GM18873 (cell line): ENCODE results near the gene CATSPER3.

Experiments
- ATAC-seq: cut with Tn5 transposase; IDR thresholded peaks from one replicate; pipeline ENCODE4 v1.9.1; 2021; ENCODE audit warnings: mild to moderate bottlenecking, moderate library complexity, moderate number of reproducible peaks; ENCODE audit not compliant: unreplicated experiment, low FRiP score

Gene CATSPER3

GRCh38 chr5:135009736-135010501 lies 42.2 kb downstream of the CATSPER3 start:
- ATAC-seq: no peak

DNA sequence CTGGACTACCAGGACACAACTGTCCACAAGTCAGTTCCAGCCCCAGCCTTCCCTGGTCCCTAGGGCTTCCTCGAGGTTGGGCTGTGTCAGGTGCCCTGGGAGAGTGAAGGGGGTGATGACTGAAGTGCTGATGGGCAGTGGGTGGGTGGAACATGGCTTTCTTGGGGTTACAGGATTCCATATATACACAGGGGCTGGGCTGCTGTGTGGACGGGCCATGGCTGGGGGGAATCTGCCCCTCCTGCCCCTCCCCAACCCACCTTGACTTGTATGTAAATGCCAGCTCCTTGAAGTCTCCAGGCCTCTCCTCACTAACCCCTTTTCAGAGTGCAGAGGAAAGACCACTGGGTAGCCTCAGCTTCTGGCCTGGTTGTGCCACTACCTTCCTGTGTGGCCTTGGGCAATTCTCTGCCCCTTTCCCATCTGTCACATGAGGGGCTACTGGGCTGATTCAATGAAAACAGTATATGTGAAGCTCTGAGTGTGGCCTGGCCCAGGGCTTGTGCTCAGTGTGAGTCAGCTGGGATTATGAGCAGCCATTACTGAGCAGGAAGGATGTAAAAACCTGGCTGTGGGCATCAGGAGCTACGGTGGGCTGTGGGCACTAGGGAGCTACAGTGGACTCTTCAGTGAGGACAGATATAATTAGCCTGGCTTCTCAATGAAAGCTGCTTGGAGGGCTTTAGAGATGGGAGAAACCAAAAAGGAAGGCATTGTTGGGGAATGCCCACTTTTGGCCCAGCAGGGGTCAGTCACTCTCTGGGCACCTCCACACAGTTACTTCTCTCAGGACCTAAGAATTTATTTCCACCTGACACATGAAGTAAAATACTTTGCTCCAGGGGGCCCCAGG lies 43.0 kb downstream of the CATSPER3 start:
- ATAC-seq: no peak

DNA sequence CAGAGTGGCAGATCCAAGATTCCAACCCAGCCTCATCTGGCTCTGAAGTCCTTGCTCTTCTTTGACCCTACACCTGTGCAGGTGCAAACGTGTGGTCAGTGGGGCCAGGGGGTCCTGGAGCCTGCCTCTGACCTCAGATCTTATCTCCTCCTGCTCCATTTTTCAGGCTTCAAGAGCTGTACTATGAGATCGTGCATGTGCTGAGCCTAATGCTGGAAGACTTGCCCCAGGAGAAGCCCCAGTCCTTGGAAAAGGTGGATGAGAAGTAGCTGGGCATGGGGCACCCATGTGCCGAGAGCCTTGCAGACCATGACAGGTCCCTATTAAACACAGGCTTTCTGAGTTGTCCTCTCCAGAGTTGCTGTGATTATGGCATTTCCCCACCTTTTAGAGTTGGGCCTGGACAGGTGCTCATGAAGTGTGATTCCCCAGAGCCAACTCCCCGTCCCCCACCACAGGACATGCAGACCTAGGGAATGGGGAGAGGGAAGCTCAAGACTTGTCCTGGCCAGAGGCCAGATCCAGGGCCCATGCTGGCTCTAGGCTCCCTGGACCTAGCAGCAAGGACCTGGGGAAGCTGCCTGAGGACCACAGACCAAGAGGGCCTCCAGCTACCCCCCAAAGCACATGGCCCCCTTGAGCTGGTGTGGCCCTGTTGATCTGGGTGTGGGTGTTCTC lies 43.8 kb downstream of the CATSPER3 start:
- ATAC-seq: no peak

DNA sequence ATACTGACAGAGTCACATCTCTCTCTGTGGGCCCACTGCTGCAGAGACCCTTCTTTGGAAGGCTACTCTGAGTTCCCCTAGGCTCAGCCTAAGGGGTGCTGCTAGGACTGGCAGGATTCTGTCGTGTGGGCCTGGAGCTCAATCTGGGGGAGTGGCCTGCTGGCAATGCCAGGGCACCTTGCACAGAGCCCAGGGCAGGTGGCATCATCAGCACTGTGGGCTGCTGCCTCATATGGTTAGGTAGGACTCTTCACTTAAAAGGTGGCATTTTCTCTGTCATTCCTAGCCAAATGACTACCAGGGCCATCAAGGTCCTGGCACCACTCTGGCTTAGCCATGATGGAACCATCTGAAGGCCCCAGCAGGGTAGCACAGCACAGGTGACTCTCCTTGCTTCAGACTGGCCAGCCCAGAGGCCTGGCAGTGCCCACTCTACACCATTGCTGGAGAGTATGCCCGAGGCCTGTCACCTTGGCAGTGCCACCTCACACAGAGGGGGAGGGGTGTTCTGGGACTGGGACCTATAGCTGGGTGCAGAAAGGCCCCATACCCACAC lies 44.4 kb downstream of the CATSPER3 start:
- ATAC-seq: no peak

GRCh38 chr5:135012951-135013391 lies 45.3 kb downstream of the CATSPER3 start:
- no peak for ATAC-seq

GRCh38 chr5:135013445-135013844 lies 45.7 kb downstream of the CATSPER3 start:
- no peak for ATAC-seq

DNA sequence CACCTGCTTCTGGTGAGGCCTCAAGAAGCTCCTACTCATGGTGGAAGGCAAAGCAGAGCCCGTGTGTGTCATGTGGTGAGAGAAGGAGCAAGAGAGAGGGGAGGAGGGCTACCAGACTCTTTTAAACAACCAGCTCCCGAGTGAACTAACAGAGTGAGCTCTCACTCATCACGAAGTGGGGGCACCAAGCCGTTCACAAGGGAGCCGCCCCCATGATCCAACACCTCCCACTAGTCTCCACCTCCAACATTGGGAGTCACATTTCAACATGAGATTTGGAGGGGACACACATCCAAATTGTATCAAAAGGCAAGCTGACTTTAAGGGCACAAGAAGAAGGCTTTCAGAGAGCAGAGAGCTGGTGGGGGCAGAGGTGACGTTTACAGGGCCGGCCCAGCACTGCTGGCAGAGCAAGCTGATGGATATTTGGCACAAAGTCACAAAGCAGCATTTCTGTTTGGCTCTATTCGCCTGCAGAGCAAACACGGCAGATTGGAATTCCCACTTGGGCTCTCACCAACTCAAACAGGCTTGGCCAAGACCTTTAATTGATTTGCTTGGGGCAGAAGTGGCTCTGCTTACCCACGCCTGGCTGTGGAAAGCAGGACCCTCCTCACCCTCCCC lies 46.4 kb downstream of the CATSPER3 start:
- no peak for ATAC-seq

DNA sequence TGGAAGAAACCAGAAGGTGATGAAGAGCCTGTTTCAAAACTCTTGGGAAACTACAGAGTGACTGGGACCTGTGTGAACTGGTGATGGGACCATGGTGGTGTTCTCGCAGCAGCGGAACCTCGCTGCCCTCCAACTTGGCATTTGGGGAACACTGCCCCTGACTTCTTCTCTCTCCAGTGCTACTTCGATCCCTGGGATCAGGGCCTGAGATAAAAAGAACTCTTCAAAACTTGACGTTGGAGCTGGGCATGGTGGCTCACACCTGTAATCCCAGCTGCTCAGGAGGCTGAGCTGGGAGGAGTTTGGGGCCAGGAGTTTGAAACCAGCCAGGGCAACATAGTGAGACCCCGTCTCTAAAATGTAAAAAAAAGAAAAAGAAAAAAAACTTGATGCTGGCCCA lies 48.2 kb downstream of the CATSPER3 start:
- ATAC-seq: no peak

- no peak for ATAC-seq
These were observed 49.2 kb downstream of the CATSPER3 start for GRCh38 chr5:135016861-135017290.

DNA sequence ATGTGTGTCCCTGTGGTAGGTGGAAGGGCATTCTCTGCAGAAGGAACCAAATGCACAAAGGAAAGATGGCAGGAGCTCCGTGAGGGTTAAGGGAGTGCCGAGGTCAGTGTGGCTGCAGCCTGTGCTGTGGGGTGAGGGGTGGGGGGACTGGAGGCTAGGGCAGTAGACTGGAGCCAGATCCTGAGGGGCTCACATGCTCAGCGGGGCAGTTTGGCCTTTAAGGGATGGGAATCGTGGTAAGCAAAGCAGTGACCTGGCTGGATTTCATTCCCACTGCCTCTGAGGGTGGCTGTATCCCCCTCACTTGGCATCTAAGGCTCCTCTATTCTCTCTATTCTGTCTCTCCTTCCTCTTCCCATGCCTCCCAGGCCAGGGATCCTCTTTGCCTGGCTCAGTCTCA lies 50.8 kb downstream of the CATSPER3 start:
- ATAC-seq: no peak

DNA sequence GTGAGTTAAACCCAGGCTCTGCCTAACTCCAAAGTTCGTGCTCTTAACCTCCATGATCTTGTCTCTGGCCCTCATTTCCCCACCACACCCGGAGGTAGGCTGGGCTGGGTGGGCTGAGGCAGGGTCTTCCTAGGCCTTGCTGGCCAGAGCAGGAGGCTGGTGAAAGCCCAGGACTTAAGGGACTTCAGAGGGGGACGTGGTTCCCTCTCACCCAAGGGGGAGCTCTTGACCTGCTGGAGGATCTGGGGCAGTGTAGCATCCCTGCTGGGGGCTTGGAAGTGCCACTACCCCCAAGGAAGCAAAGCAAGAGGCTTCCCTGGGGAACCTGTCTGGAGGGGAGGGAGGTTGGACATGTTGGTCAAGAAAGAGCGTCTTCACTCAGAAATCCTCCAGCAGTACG lies 51.6 kb downstream of the CATSPER3 start:
- no peak for ATAC-seq

GRCh38 chr5:135020111-135020895 lies 52.6 kb downstream of the CATSPER3 start:
- ATAC-seq: no peak

DNA sequence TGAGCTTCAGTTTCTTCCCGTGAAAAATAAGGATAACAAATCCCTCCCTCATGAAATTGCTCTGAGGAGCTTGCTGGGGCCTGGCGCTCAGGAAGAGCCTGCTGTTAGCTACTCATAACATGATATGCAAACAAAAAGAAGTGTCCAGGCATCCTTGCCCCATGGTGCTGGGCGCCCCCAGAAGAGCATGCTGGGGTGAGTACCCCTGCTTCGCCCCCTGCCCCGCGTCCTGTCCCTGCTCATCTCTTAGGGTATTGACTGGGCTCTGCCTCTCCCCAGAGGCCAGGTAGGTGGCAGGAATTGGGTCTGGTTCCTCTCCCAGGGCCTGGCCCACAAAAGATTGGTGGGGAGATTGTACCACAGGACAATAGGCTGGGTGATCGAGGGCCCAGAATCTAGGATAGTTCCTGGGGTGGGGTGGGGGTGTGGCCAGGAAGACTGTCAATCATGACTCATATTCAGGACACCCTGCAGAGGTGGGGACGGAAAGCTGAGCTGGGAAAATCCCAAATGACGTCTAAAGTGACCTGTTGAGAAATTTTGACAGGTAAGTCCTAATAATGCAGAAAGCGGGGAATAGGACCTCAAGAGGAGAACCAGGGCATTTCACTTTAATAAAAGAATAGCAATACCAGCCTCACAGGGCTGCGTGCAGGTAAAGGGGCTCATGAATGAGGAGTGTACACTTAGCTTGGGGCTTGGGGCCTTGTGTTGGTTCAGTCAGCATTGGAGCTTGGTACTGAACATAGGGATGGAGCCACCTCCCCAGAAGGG lies 57.4 kb downstream of the CATSPER3 start:
- no peak for ATAC-seq

DNA sequence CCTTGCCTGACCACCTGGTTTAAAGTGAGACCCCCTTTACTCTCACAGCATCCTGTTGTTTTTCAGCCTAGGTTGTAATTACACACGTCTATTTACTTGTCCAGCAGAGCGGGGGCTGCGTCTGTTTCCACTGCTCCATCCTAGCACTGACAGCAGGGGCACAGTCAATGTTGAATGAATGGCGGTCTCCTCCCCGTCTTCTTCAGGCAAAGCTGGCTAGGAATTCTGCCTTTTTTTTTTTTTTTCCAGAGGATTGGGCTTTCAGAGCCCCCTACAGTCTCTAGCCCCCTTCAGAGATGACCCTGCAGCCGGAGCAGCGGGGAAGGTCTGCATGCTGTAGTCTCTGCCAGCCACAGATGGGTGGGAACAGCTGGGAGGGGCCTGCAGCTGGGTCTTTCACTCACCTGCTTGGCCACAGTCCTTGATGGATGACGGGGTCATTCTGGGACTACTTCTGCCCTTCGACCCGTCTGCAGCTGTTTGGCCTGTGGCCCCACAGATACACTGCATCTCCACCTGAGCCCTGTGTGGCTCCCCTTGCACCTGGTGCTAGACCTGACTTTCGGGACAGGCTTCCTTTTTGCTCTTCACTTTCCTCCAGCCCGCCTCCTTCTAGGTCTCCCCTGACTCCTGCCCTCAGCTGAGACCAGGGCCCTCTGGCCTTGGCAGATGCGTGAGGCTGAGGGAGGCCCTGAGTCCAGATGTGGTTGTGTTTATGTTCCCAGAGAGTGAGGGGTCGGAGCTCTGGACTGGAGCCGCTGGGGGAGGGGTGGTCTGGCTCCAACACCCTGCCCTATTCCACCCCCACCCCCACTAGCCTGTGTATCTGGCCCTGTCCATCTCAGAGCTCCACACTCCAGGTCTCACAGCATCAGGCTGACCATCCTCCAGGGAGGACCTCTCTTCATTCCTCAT lies 58.3 kb downstream of the CATSPER3 start:
- no peak for ATAC-seq

DNA sequence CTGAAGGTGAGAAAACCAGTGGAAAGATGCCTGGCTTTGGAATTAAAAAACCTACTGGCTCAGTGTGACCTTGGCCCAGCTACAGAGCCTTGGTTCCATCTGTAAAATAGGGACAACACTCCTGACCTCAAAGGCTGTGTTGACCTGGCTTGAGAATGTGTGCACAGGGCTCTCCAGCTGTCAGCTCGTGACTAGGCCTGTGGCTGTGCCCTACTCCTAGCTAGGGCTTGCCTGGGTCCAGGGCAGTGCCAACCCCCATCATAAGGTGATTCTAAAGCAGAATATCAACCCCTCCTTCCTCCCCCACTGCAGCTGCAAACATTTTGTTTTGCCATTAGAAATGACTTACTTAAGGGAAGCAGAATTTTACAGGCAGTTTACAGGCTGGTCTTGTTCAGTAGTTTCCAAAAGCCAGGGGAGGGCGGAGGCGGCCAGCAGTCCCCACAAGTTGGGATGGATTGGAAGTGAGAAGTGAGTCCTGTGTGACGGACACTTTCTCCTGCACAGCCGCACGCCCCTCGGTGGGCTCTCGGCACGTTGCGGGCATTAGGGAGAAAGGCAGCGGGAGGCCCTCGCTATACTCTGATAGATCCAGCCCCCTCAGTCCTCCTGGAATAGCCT lies 59.0 kb downstream of the CATSPER3 start:
- no peak for ATAC-seq

GRCh38 chr5:135027266-135027696 lies 59.6 kb downstream of the CATSPER3 start:
- ATAC-seq: no peak
